GM23338 (cell line): ENCODE measurements around the gene WNK2. TPM values are rescaled to one million over a fixed set of nuclear protein-coding genes. Genes with fewer than 3 reads are reported as not detected.

Experiments
- ATAC-seq: fragments of 200-7000 bp; cut with Tn5 transposase; 3 replicates; pipeline ENCODE4 v1.9.1; 2020
- DNase-seq: peaks from one replicate; pipeline ENCODE4 v3.0.0-alpha.2; 2015; ENCODE audit warnings: low spot score
- H2AFZ ChIP-seq: fragments of 200-600 bp; sonication (generic); 2 replicates; pipeline ENCODE4 v1.8.0; 2016; ENCODE audit warnings: antibody characterized with exemption, mild to moderate bottlenecking, moderate library complexity
- H3F3A ChIP-seq: fragments of 200-600 bp; sonication (generic); replicated peaks from 2 replicates; pipeline ENCODE4 v1.8.0; 2017; ENCODE audit warnings: antibody characterized with exemption, mixed run types, low read depth
- H3K27ac ChIP-seq: fragments of 200-600 bp; sonication (generic); 2 replicates; pipeline ENCODE4 v1.6.1; 2016; ENCODE audit warnings: low read depth
- H3K27me3 ChIP-seq: fragments of 200-600 bp; sonication (generic); 2 replicates; pipeline ENCODE4 v1.8.0; 2016; ENCODE audit warnings: mild to moderate bottlenecking, mixed run types, moderate library complexity; ENCODE audit not compliant: insufficient read depth
- H3K36me3 ChIP-seq: fragments of 200-600 bp; sonication (generic); 2 replicates; pipeline ENCODE4 v1.8.0; 2016; ENCODE audit warnings: mild to moderate bottlenecking; ENCODE audit not compliant: insufficient read depth
- H3K4me1 ChIP-seq: fragments of 200-600 bp; sonication (generic); 2 replicates; pipeline ENCODE4 v1.8.0; 2016; ENCODE audit warnings: mild to moderate bottlenecking, moderate library complexity; ENCODE audit not compliant: insufficient read depth
- H3K4me2 ChIP-seq: fragments of 200-600 bp; sonication (generic); 2 replicates; pipeline ENCODE4 v1.7.1; 2017; ENCODE audit warnings: mixed run types
- H3K4me3 ChIP-seq: fragments of 200-600 bp; sonication (generic); 2 replicates; pipeline ENCODE4 v1.6.1; 2016; ENCODE audit warnings: mixed run types
- H3K79me2 ChIP-seq: fragments of 200-600 bp; sonication (generic); replicated peaks from 2 replicates; pipeline ENCODE4 v1.8.0; 2017; ENCODE audit warnings: mild to moderate bottlenecking; ENCODE audit not compliant: insufficient read depth
- H3K9me2 ChIP-seq: fragments of 200-600 bp; sonication (generic); 2 replicates; pipeline ENCODE4 v1.8.0; 2017; ENCODE audit not compliant: insufficient read depth
- H4K20me1 ChIP-seq: fragments of 200-600 bp; sonication (generic); replicated peaks from 2 replicates; pipeline ENCODE4 v1.8.0; 2017; ENCODE audit warnings: mild to moderate bottlenecking; ENCODE audit not compliant: insufficient read depth
- H3K27ac Mint-ChIP-seq: 2 replicates; pipeline ENCODE4 v1.8.0; 2020; ENCODE audit warnings: inconsistent platforms, mild to moderate bottlenecking, moderate library complexity, mixed read lengths
- H3K27me3 Mint-ChIP-seq: 3 replicates; pipeline ENCODE4 v1.8.0; 2022; ENCODE audit warnings: low read depth, mild to moderate bottlenecking, moderate library complexity, mixed read lengths, inconsistent platforms; ENCODE audit not compliant: insufficient read depth, poor library complexity
- H3K36me3 Mint-ChIP-seq: 3 replicates; pipeline ENCODE4 v1.8.0; 2021; ENCODE audit warnings: low read depth, mild to moderate bottlenecking, inconsistent platforms, moderate library complexity, mixed read lengths
- H3K4me1 Mint-ChIP-seq: 3 replicates; pipeline ENCODE4 v1.8.0; 2020; ENCODE audit warnings: mild to moderate bottlenecking, inconsistent platforms, mixed read lengths
- H3K4me3 Mint-ChIP-seq: 3 replicates; pipeline ENCODE4 v1.8.0; 2021; ENCODE audit warnings: moderate library complexity, mild to moderate bottlenecking, inconsistent platforms, mixed read lengths
- H3K9me3 Mint-ChIP-seq: 3 replicates; pipeline ENCODE4 v1.8.0; 2020; ENCODE audit warnings: moderate library complexity, mild to moderate bottlenecking, inconsistent platforms, mixed read lengths
- CREB1 ChIP-seq: fragments of 250-450 bp; sonication (Bioruptor Pico); IDR thresholded peaks from 2 replicates; pipeline ENCODE4 v1.5.0; 2020; ENCODE audit warnings: low read depth, mild to moderate bottlenecking, moderate library complexity
- CTCF ChIP-seq, 2 experiments: fragments of 200-600 bp in 1 of 2; sonication (generic) in 1 of 2; conservative IDR thresholded peaks; 2 replicates each; pipeline versions ENCODE4 v1.5.1 to v1.6.1; 2016 to 2017; ENCODE audit warnings: antibody characterized with exemption in 2 of 2, low read depth in 2 of 2, mild to moderate bottlenecking in 2 of 2, moderate library complexity in 1 of 2
- ETS1 ChIP-seq: IDR thresholded peaks from 2 replicates; pipeline ENCODE4 v1.6.1; 2016; ENCODE audit warnings: antibody characterized with exemption
- EZH2 ChIP-seq: fragments of 200-600 bp; sonication (generic); IDR thresholded peaks from one replicate; pipeline ENCODE4 v1.8.0; 2017; ENCODE audit warnings: antibody characterized with exemption, mild to moderate bottlenecking, low read depth; ENCODE audit not compliant: unreplicated experiment
- EZH2phosphoT487 ChIP-seq: fragments of 200-600 bp; sonication (generic); IDR thresholded peaks from one replicate; pipeline ENCODE4 v1.8.1; 2018; ENCODE audit warnings: antibody characterized with exemption; ENCODE audit not compliant: unreplicated experiment
- JUNB ChIP-seq: IDR thresholded peaks from one replicate; pipeline ENCODE4 v1.6.1; 2016; ENCODE audit warnings: antibody characterized with exemption; ENCODE audit not compliant: unreplicated experiment
- NANOG ChIP-seq: IDR thresholded peaks from 2 replicates; pipeline ENCODE4 v1.6.1; 2016; ENCODE audit warnings: antibody characterized with exemption, borderline replicate concordance
- POLR2AphosphoS5 ChIP-seq: IDR thresholded peaks from 2 replicates; pipeline ENCODE4 v1.6.1; 2016; ENCODE audit warnings: antibody characterized with exemption, low read depth
- REST ChIP-seq: IDR thresholded peaks from one replicate; pipeline ENCODE4 v1.6.1; 2018; ENCODE audit warnings: antibody characterized with exemption; ENCODE audit not compliant: unreplicated experiment
- STAT1 ChIP-seq: IDR thresholded peaks from one replicate; pipeline ENCODE4 v1.6.1; 2016; ENCODE audit warnings: antibody characterized with exemption; ENCODE audit not compliant: unreplicated experiment
- ZNF114 ChIP-seq: fragments of 250-450 bp; sonication (Bioruptor Pico); IDR thresholded peaks from 2 replicates; pipeline ENCODE4 v1.5.0; 2020; ENCODE audit warnings: mild to moderate bottlenecking, moderate library complexity
- ZNF331 ChIP-seq: fragments of 250-450 bp; sonication (Bioruptor Pico); IDR thresholded peaks from 2 replicates; pipeline ENCODE4 v1.5.0; 2020; ENCODE audit warnings: low read depth, mild to moderate bottlenecking, moderate library complexity
- polyA plus RNA-seq: library from polyadenylated mRNA; unstranded; fragments of >200 nt; fragmentation: Nextera tagmentation; extraction: Ambion mirVana; gene quantifications from 2 replicates; pipeline ENCODE4 v1.2.1, GENCODE V29; 2016
- total RNA-seq: library from RNA; depleted of rRNA; stranded (reverse); fragments of >200 nt; shearing (Covaris generic); gene quantifications from 2 replicates; pipeline ENCODE4 v1.2.3, GENCODE V29; 2014

Gene WNK2
- total and polyA plus RNA-seq, 2 experiments from 2014 or later: 56.4 to 102 TPM

DNA sequence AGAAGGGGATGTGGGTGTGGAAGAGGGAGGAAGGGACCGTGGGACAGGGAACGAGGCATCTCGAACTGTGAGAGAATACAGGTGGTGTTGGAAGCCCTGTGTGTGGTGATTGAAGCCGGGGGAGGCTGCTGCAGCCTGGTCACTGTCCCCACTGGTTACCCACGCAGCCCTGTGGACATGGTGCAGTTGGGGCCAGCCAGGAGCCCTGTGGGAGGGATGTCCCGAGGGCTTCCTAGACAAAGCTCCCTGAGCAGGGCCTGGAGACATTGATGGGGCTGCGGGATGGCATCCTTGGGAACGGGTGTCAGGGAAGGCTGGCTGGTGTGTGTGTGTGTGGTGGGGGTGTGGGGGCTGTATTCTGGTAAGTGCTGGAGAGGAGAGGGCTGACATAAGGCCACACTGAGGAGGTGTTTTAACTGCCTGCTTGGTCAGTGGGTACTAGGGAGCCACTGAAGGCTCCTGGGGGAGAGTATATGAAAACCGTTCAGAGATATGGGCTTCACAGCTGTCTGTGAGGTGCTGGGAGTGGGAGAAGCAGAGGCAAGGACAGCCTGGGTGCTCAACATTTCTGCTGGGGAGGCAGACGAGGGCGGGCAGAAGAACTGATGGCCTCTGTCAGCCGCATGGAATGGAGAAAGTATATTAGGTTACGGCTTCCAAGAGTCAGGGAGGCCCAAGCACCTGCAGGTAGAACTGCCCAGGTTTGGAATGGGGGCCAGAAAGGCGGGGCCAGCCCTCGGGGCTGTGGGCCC is 20.0 kb downstream of the WNK2 start:
- Mint-ChIP-seq H3K27me3 (peaks cover 9% of the 10 kb centered on the region), H3K9me3 (no peaks in the 10 kb centered on the region; the same call in 2 of the 3 replicates), H3K4me1 (peaks cover 14% of the 10 kb centered on the region), H3K4me3 (no peak overlapping the region), H3K36me3 (peaks cover 2% of the 10 kb centered on the region; the same call in 1 of the 3 replicates), H3K27ac (peak overlapping the region; percentile 36; the same call in 1 of the 2 replicates)
- TF ChIP-seq JUNB (no peak), CREB1 (no peak), ZNF331 (no peak), POLR2AphosphoS5 (no peak), NANOG (no peak), EZH2phosphoT487 (no peak), CTCF (conservative IDR thresholded peaks at IDR 0.05; ENCODE audit: low read depth in 2 of 2) (no peak), ZNF114 (no peak), EZH2 (no peak), ETS1 (no peak)
- ATAC-seq (no peak), DNase-seq (no peak)
- Histone ChIP-seq H3K79me2 (peaks cover 50% of the 10 kb centered on the region), H2AFZ (no peak overlapping the region), H4K20me1 (peaks cover 7% of the 10 kb centered on the region), H3K9me2 (no peaks in the 10 kb centered on the region; the same call in 1 of the 2 replicates), H3K36me3 (no peaks in the 10 kb centered on the region), H3K4me2 (no peak overlapping the region), H3K4me3 (no peak overlapping the region), H3K4me1 (no peaks in the 10 kb centered on the region), H3K27me3 (no peaks in the 10 kb centered on the region), H3F3A (peaks cover 15% of the 10 kb centered on the region), H3K27ac (no peak overlapping the region)

- H3K36me3 ChIP-seq: no peaks in the 10 kb centered on the region
- DNase-seq (no peak), ATAC-seq (no peak)
- no peaks in the 10 kb centered on the region for H3K27me3 ChIP-seq
- H3K79me2 ChIP-seq: peaks cover 44% of the 10 kb centered on the region
- no peak overlapping the region for H3K4me2 ChIP-seq
- no peak overlapping the region for H2AFZ ChIP-seq
- H3K9me2 ChIP-seq: no peaks in the 10 kb centered on the region; the same call in 1 of the 2 replicates
- peaks cover 7% of the 10 kb centered on the region for H4K20me1 ChIP-seq
- no peak overlapping the region for H3K27ac ChIP-seq
- no peak overlapping the region for H3K4me3 ChIP-seq
- Mint-ChIP-seq H3K4me1 (peaks cover 11% of the 10 kb centered on the region), H3K27me3 (peaks cover 8% of the 10 kb centered on the region), H3K27ac (no peak overlapping the region; the same call in 1 of the 2 replicates), H3K36me3 (peaks cover 2% of the 10 kb centered on the region; the same call in 1 of the 3 replicates), H3K4me3 (no peak overlapping the region), H3K9me3 (no peaks in the 10 kb centered on the region; the same call in 2 of the 3 replicates)
- no peaks in the 10 kb centered on the region for H3K4me1 ChIP-seq
- H3F3A ChIP-seq: peaks cover 15% of the 10 kb centered on the region
- TF ChIP-seq EZH2: no peak
- no peak for TF ChIP-seq EZH2phosphoT487
- no peak for TF ChIP-seq REST
- no peak for TF ChIP-seq POLR2AphosphoS5
- no peak for TF ChIP-seq CREB1
- TF ChIP-seq CTCF (conservative IDR thresholded peaks at IDR 0.05; ENCODE audit: low read depth in 2 of 2): no peak
- no peak for TF ChIP-seq ZNF331
- no peak for TF ChIP-seq JUNB
- TF ChIP-seq STAT1: no peak
These were observed 20.6 kb downstream of the WNK2 start for GRCh38 chr9:93204470-93205043.
